ENCODE results near the gene NEDD8. TPM values are rescaled to one million over a fixed set of nuclear protein-coding genes. Genes with fewer than 3 reads are reported as not detected.
A peak's percentile ranks its signal among the peaks of the same experiment; 100 is the strongest.

NEDD8 gene
- total RNA-seq, 4 donors from 2014 or later: 44.1 to 77.6 (median 67.9) TPM

DNA sequence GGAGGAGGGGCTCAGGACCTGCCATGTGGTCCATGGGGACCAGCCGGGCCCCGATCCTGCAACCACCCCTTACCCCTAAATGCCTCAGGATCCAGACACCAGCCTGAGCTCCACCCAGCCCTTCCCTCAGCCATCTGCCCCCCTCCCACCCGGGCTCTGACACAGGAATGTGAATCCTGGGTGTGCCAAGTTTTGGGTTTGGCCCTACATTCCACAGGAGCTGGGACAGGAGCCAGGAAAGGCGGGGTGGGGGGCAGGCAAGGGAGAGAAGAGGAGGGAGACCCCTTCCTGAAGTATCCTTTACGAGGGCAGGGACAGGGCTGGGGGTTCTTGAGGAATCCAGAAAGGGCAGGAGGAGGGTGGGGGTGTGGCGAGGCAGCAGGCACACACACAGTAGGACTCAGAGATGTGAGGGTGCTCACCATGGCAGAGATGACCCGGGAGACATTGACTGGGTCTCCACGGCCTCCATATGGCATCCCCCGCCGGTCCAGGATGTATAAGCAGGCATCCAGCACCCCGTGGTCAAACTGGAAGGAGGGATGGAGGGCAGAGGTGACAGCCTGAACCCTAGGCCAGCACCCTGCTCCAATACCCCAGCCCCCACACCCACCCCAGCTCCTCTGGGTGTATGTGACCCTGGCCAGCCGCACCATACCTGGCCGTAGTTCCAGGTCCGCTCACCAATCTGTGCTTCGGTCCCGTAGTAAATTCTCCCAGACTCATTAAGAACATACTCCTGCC, 27.3 kb upstream of the NEDD8 start:
- Histone ChIP-seq H3K4me1 (no peaks in the 10 kb centered on the region), H3K27me3 (no peaks in the 10 kb centered on the region), H3K4me3 (no peak overlapping the region), H3K36me3 (peaks cover 0 to 10% (median 0%) of the 10 kb centered on the region in 3 donors), H3K27ac (no peak overlapping the region), H3K9me3 (no peaks in the 10 kb centered on the region)
- no peak for TF ChIP-seq CTCF (IDR thresholded peaks at IDR 0.05)
- no peak for TF ChIP-seq POLR2A (IDR thresholded peaks at IDR 0.05)
- no peak for DNase-seq

DNA sequence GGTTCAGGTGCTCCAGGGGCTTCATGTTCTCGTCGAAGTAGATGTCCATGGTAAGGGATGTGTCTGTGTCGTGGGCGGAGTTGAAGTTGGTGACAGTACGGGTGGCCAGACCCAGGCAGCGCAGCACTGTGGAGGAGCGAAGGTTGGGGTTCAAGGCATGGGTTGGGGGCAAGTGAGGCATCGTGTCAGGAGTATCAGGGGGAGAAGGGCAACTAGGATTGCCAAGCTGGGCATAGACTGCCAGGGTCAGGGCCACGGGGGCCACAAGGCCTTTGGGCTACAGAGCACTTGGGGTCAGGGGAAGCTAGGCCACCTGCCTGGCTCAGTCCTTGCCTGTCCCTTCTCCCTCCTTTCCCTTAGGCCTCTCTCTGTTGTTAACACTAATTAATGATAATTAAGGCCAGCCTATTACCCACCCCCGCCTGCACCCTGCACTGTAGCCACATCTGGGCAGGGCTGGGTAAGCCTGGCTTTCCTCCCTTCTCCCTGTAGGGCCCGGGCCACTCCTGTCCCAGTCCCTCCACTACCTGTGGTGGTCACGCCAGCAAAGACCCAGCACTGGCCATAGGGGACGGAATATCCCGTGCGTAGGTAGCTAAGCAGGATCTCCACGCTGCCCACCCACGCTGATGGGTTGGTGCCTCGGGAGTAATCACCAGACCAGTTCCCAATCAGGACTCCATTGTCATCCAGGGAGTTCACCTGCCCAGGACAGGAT, 26.5 kb upstream of the NEDD8 start:
- peaks cover 0 to 10% (median 0%) of the 10 kb centered on the region in 3 donors for H3K36me3 ChIP-seq
- no peak overlapping the region for H3K27ac ChIP-seq
- no peaks in the 10 kb centered on the region for H3K4me1 ChIP-seq
- no peak overlapping the region for H3K4me3 ChIP-seq
- DNase-seq: no peak
- H3K27me3 ChIP-seq: no peaks in the 10 kb centered on the region
- no peak for TF ChIP-seq POLR2A (IDR thresholded peaks at IDR 0.05)
- TF ChIP-seq CTCF (IDR thresholded peaks at IDR 0.05): no peak
- H3K9me3 ChIP-seq: no peaks in the 10 kb centered on the region

DNA sequence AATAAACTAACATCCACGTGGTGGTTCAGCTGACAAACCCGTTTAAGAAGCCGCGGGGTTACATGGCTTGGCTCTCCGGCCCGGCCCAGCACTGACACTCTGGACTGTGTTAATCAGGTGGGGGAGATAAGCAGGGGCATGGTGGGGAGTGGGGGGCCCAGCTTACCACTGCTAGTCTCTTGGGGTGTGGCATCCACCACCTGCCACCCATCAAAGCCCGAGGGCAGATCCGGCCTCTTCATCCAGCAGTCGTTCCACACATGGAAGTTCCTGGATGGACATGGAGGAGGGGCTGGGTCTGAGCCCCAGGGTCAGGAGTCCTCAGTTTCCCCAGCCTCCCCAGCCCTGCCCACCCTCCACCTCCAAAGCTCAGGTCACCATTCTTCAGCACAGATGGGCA, 26.0 kb upstream of the NEDD8 start:
- Histone ChIP-seq H3K36me3 (peaks cover 0 to 10% (median 0%) of the 10 kb centered on the region in 3 donors), H3K9me3 (no peaks in the 10 kb centered on the region), H3K4me3 (no peak overlapping the region), H3K27ac (no peak overlapping the region), H3K27me3 (no peaks in the 10 kb centered on the region), H3K4me1 (no peaks in the 10 kb centered on the region)
- DNase-seq: peak in 1 of 3 donors; percentile 33
- no peak for TF ChIP-seq CTCF (IDR thresholded peaks at IDR 0.05)
- no peak for TF ChIP-seq POLR2A (IDR thresholded peaks at IDR 0.05)

DNA sequence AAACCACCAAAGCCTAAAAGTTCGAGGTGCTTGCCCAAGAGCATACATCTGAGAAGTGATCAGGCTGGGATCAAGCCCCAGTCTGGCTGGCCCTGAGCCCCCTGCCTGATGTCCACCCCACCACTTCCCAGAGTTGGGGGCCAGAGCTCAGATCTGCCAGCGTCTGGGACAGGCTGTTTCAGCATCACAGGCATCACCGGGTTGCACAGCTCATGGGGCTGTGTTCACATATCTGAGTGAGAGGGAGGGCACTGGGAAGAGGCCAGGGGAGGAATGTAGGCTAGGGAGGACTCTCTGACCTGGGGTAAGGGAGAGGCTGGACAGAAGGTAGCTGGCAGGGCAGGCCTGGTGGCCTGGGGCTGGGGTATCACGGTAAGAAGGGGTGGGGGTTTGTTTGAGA, 24.8 kb upstream of the NEDD8 start:
- peaks cover 0 to 10% (median 0%) of the 10 kb centered on the region in 3 donors for H3K36me3 ChIP-seq
- no peaks in the 10 kb centered on the region for H3K4me1 ChIP-seq
- DNase-seq: peak in 1 of 3 donors; percentile 26
- H3K27me3 ChIP-seq: no peaks in the 10 kb centered on the region
- H3K4me3 ChIP-seq: no peak overlapping the region
- no peaks in the 10 kb centered on the region for H3K9me3 ChIP-seq
- TF ChIP-seq POLR2A (IDR thresholded peaks at IDR 0.05) (no peak), CTCF (IDR thresholded peaks at IDR 0.05) (no peak)
- no peak overlapping the region for H3K27ac ChIP-seq

DNA sequence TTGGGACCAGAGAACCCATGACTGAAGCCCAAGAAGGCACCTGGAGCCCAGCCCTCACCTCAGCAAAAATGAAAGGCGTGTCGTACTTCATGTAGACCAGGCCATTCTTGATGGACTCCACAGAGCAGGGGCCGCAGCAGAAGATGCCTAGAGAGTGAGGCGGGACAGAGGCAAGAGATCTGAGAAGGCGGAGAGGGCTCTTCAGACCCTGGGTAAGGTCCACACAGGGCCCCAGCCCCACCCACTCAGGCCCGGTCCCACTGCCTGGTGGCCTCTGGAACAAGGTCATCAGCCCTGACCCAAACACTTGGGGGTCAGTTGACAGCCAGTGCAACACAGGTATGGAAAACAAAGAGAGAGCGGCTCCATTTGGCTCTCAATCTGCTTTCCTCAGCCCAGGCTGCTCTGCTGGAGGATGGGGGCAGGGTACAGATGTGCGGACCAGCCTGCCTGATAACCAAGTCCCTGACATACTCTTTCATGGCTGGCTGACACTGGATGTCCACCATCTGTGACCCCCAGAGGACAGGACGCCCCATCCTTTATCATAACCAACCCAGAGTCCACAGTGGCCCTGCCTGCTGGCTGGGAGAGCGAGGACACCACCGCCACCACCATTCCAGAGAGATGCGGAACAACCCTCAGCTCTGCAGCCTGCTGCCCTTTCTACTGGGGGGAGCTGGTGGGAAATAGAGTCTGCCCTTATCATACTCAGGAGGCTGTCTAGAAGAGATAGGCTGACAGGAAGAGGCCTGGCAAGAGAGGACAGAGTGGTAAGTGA, 24.0 kb upstream of the NEDD8 start:
- no peak overlapping the region for H3K27ac ChIP-seq
- no peak overlapping the region for H3K4me3 ChIP-seq
- TF ChIP-seq POLR2A (IDR thresholded peaks at IDR 0.05): no peak
- no peak for TF ChIP-seq CTCF (IDR thresholded peaks at IDR 0.05)
- H3K9me3 ChIP-seq: no peaks in the 10 kb centered on the region
- no peaks in the 10 kb centered on the region for H3K27me3 ChIP-seq
- DNase-seq: peak in 1 of 3 donors; percentile 39
- H3K36me3 ChIP-seq: peaks cover 0 to 10% (median 0%) of the 10 kb centered on the region in 3 donors
- H3K4me1 ChIP-seq: no peaks in the 10 kb centered on the region
